DOHH2 (cell line): ENCODE results near the gene RAB3A.
A peak's percentile ranks its signal among the peaks of the same experiment; 100 is the strongest.

ENCODE experiments used
- H3F3A ChIP-seq: fragments of 200-600 bp; sonication (generic), shearing (Covaris generic); 2 replicates; pipeline ENCODE4 v1.6.0; 2016; ENCODE audit warnings: antibody characterized with exemption, mild to moderate bottlenecking; ENCODE audit not compliant: control insufficient read depth, insufficient read depth
- H3K27ac ChIP-seq: fragments of 200-600 bp; sonication (generic); 2 replicates; pipeline ENCODE4 v1.5.1; 2014; ENCODE audit warnings: low read depth, mild to moderate bottlenecking, low read length, moderate library complexity
- H3K27me3 ChIP-seq: fragments of 200-600 bp; sonication (generic); 2 replicates; pipeline ENCODE4 v1.6.1; 2014; ENCODE audit warnings: mild to moderate bottlenecking, low read length, mixed read lengths; ENCODE audit not compliant: control insufficient read depth
- H3K36me3 ChIP-seq: fragments of 200-600 bp; sonication (generic); 2 replicates; pipeline ENCODE4 v1.6.1; 2014; ENCODE audit warnings: mild to moderate bottlenecking, low read length, moderate library complexity, mixed read lengths; ENCODE audit not compliant: control insufficient read depth
- H3K4me1 ChIP-seq: fragments of 200-600 bp; sonication (generic); 2 replicates; pipeline ENCODE4 v1.6.1; 2014; ENCODE audit warnings: mild to moderate bottlenecking, low read length, mixed read lengths; ENCODE audit not compliant: control insufficient read depth
- H3K4me2 ChIP-seq: fragments of 200-600 bp; sonication (generic); 2 replicates; pipeline ENCODE4 v1.6.0; 2014; ENCODE audit warnings: mild to moderate bottlenecking, low read length, moderate library complexity
- H3K4me3 ChIP-seq: fragments of 200-600 bp; sonication (generic); 2 replicates; pipeline ENCODE4 v1.5.1; 2014; ENCODE audit warnings: mild to moderate bottlenecking, low read length, mixed read lengths
- H3K79me2 ChIP-seq: fragments of 200-600 bp; sonication (generic); 2 replicates; pipeline ENCODE4 v1.6.1; 2014; ENCODE audit warnings: mild to moderate bottlenecking, low read length, mixed read lengths; ENCODE audit not compliant: control insufficient read depth
- H3K9me2 ChIP-seq: fragments of 200-600 bp; sonication (generic); replicated peaks from 2 replicates; pipeline ENCODE4 v1.6.1; 2014; ENCODE audit warnings: mild to moderate bottlenecking, low read length, mixed read lengths; ENCODE audit not compliant: control insufficient read depth
- H3K9me3 ChIP-seq: fragments of 200-600 bp; sonication (generic); 2 replicates; pipeline ENCODE4 v1.6.1; 2014; ENCODE audit warnings: antibody characterized with exemption, low read length, mixed read lengths; ENCODE audit not compliant: control insufficient read depth, insufficient read depth
- H4K20me1 ChIP-seq: fragments of 200-600 bp; sonication (generic); 2 replicates; pipeline ENCODE4 v1.6.0; 2014; ENCODE audit warnings: low read depth, mild to moderate bottlenecking, antibody characterized with exemption, low read length, moderate library complexity; ENCODE audit not compliant: control insufficient read depth, insufficient read depth
- CTCF ChIP-seq: fragments of 200-600 bp; sonication (generic); IDR thresholded peaks from one replicate; pipeline ENCODE4 v1.5.1; 2014; ENCODE audit warnings: antibody characterized with exemption, mild to moderate bottlenecking, low read depth, low read length; ENCODE audit not compliant: poor library complexity, severe bottlenecking
- EZH2phosphoT487 ChIP-seq: fragments of 200-600 bp; sonication (generic); IDR thresholded peaks from 2 replicates; pipeline ENCODE4 v1.6.1; 2017; ENCODE audit warnings: borderline replicate concordance, mild to moderate bottlenecking, antibody characterized with exemption, low read length, moderate library complexity, mixed read lengths

The RAB3A gene

GRCh38 chr19:18155095-18156087 is 48.5 kb downstream of the RAB3A start:
- no peak overlapping the region for H3K4me2 ChIP-seq
- H3K27ac ChIP-seq = no peak overlapping the region

GRCh38 chr19:18153556-18154134 is 50.2 kb downstream of the RAB3A start:
- peak overlapping the region; percentile 91 for H3K4me3 ChIP-seq
- H4K20me1 ChIP-seq = no peaks in the 10 kb centered on the region
- H3K4me2 ChIP-seq = peak overlapping the region; percentile 96
- H3K9me3 ChIP-seq = no peaks in the 10 kb centered on the region
- peaks cover 7% of the 10 kb centered on the region for H3F3A ChIP-seq
- H3K36me3 ChIP-seq = peaks cover 24% of the 10 kb centered on the region
- TF ChIP-seq CTCF (no peak), EZH2phosphoT487 (no peak)
- H3K79me2 ChIP-seq = peaks cover 31% of the 10 kb centered on the region
- no peaks in the 10 kb centered on the region for H3K27me3 ChIP-seq
- peaks cover 36% of the 10 kb centered on the region for H3K4me1 ChIP-seq
- H3K27ac ChIP-seq = peak overlapping the region; percentile 92
- H3K9me2 ChIP-seq = no peaks in the 10 kb centered on the region

More at GRCh38 chr19:18155095-18156087, 48.5 kb downstream of the RAB3A start:
- Histone ChIP-seq H4K20me1 (no peaks in the 10 kb centered on the region), H3K4me3 (no peak overlapping the region), H3K4me1 (peaks cover 42% of the 10 kb centered on the region), H3K9me2 (no peaks in the 10 kb centered on the region), H3F3A (peaks cover 8% of the 10 kb centered on the region), H3K79me2 (peaks cover 37% of the 10 kb centered on the region), H3K27me3 (no peaks in the 10 kb centered on the region), H3K9me3 (no peaks in the 10 kb centered on the region), H3K36me3 (peaks cover 29% of the 10 kb centered on the region)
- TF ChIP-seq EZH2phosphoT487 = no peak
- TF ChIP-seq CTCF = no peak

- TF ChIP-seq CTCF (peak; percentile 23), EZH2phosphoT487 (no peak)
- H3K36me3 ChIP-seq = peaks cover 24% of the 10 kb centered on the region
- H3K9me3 ChIP-seq = no peaks in the 10 kb centered on the region
- peaks cover 3% of the 10 kb centered on the region; the same call in 1 of the 2 replicates for H3F3A ChIP-seq
- H3K27me3 ChIP-seq = no peaks in the 10 kb centered on the region
- peak within 1 kb of the TSS; percentile 92 for H3K27ac ChIP-seq
- peak within 1 kb of the TSS; percentile 91 for H3K4me3 ChIP-seq
- peaks cover 31% of the 10 kb centered on the region for H3K79me2 ChIP-seq
- peak within 1 kb of the TSS; percentile 96 for H3K4me2 ChIP-seq
- no peaks in the 10 kb centered on the region for H4K20me1 ChIP-seq
- H3K9me2 ChIP-seq = no peaks in the 10 kb centered on the region
- peaks cover 36% of the 10 kb centered on the region for H3K4me1 ChIP-seq
Measured at GRCh38 chr19:18152817-18153555, 50.9 kb downstream of the RAB3A start, which contains the start of gene PIK3R2. Gene PIK3R2 (plus strand): TSS chr19:18153163. CDS start chr19:18155880, 2,717 bp downstream.
